Measurements from ENCODE around the gene DLX1.

Gene DLX1

GRCh38 chr2:172100935-172101820, 15.9 kb downstream of the DLX1 start:
- peak overlapping the region; percentile 67; the same call in 1 of the 2 replicates for H3K27ac ChIP-seq
- no peak for TF ChIP-seq ZFX (IDR thresholded peaks at IDR 0.05; ENCODE audit: borderline replicate concordance)
- TF ChIP-seq, protein P1, sequence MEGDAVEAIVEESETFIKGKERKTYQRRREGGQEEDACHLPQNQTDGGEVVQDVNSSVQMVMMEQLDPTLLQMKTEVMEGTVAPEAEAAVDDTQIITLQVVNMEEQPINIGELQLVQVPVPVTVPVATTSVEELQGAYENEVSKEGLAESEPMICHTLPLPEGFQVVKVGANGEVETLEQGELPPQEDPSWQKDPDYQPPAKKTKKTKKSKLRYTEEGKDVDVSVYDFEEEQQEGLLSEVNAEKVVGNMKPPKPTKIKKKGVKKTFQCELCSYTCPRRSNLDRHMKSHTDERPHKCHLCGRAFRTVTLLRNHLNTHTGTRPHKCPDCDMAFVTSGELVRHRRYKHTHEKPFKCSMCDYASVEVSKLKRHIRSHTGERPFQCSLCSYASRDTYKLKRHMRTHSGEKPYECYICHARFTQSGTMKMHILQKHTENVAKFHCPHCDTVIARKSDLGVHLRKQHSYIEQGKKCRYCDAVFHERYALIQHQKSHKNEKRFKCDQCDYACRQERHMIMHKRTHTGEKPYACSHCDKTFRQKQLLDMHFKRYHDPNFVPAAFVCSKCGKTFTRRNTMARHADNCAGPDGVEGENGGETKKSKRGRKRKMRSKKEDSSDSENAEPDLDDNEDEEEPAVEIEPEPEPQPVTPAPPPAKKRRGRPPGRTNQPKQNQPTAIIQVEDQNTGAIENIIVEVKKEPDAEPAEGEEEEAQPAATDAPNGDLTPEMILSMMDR (IDR thresholded peaks at IDR 0.05): no peak

DNA sequence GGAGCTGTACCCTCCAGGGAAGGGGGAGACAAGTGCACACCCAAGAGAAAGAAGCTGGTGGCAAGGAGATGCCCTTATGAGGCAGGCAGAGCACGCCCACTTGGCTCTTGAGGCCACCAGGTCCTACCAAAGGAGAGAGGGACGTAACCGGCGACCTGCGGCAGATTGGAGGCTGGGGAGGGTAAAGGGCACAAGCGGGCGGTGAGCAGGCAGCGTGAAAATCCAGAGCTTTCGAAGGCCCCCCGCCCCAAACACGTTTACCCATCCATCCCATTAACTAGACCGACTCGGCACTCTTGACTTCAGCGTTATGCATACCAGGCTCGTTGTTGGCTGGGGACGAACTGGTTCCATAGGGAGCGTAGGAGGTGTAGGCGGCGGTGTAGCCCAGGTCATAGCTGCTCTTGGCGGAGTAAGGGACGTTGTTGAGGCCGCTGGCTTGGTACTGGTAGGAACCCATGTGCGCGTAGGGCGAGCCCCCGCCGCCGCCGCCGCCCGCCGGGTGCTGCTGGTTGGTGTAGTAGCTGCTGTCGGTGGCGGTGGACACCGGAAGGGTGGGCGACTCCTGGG, 16.6 kb downstream of the DLX1 start:
- peak overlapping the region; percentile 67 for H3K27ac ChIP-seq
- no peak for TF ChIP-seq ZFX (IDR thresholded peaks at IDR 0.05; ENCODE audit: borderline replicate concordance)
- TF ChIP-seq, protein P1 (IDR thresholded peaks at IDR 0.05): no peak

GRCh38 chr2:172102391-172103359, 17.4 kb downstream of the DLX1 start, which contains the start of gene DLX2:
Gene DLX2, minus strand, starts transcription at chr2:172102900. Its CDS starts 362 bp downstream, at chr2:172102538.
- TF ChIP-seq, protein P1 (IDR thresholded peaks at IDR 0.05): no peak
- no peak for TF ChIP-seq ZFX (IDR thresholded peaks at IDR 0.05; ENCODE audit: borderline replicate concordance)
- H3K27ac ChIP-seq: peak within 1 kb of the TSS; percentile 67

- TF ChIP-seq ZFX (IDR thresholded peaks at IDR 0.05; ENCODE audit: borderline replicate concordance): no peak
- TF ChIP-seq, protein P1 (IDR thresholded peaks at IDR 0.05): peak; percentile 82
- peak overlapping the region; percentile 67 for H3K27ac ChIP-seq
Observed at GRCh38 chr2:172103471-172104272, 18.4 kb downstream of the DLX1 start.

DNA sequence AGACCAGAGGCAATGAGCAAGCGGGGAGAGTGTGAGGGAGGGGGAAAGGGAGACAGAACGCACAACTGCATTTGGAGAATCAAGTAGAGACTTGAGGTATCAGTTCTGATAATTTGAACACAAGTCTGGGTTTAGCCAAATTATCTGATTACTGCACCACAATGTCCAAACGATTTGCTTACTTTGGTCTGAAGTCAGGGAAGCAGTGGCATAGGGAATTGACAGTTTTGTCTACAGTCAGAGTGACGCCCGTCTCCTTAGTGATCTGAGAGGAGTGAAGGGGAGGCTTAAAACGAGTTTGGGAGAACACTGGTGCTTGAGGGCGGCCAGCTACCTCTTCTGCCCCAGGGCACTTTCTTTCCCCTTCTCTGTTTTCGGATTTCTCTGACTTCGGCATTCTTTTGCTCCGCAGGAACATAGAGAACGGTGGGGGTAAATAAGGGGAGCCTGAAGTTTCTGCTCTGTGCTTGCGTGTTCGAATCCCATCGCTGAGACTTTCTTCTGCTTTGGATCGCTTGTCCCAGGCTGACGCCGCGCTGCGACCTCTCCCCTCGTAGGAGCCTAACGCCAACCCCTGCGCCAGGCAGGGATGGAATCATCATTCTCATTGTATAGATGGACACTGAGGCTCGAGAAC, 20.3 kb downstream of the DLX1 start:
- TF ChIP-seq, protein P1 (IDR thresholded peaks at IDR 0.05): no peak
- no peak overlapping the region for H3K27ac ChIP-seq

Data from 22Rv1 (cell line).